Kidney (tissue), 14 donors: ENCODE results near the gene SPC25. TPM values are rescaled to one million over a fixed set of nuclear protein-coding genes. Genes with fewer than 3 reads are reported as not detected.

Source experiments
- DNase-seq, 5 donors: peaks; one replicate each; pipeline ENCODE4 v3.0.0-alpha.2; 2013 to 2020
- FAIRE-seq: peaks from 2 replicates; lab custom pipeline; 2012; peaks lifted over from hg19 to GRCh38; lab: Jason Lieb, UNC
- H3K27ac ChIP-seq, 2 donors: one replicate each; pipeline ENCODE4 v1.7.0; 2013; ENCODE audit warnings: low read depth in 2 of 2, low read length in 2 of 2, inconsistent platforms in 1 of 2
- H3K27me3 ChIP-seq: one replicate; pipeline ENCODE4 v1.7.1; 2013; ENCODE audit warnings: low read length, inconsistent platforms; ENCODE audit not compliant: control insufficient read depth, insufficient read depth
- H3K36me3 ChIP-seq, 3 donors: one replicate each; pipeline versions ENCODE4 v1.7.0 to v1.7.1; 2013; ENCODE audit warnings: low read length in 3 of 3, control low read depth in 1 of 3, inconsistent platforms in 1 of 3; ENCODE audit not compliant: insufficient read depth in 3 of 3, control insufficient read depth in 2 of 3
- H3K4me1 ChIP-seq, 3 donors: one replicate each; pipeline versions ENCODE4 v1.7.0 to v1.7.1; 2013; ENCODE audit warnings: low read length in 3 of 3, inconsistent platforms in 1 of 3, low read depth in 1 of 3; ENCODE audit not compliant: control insufficient read depth in 2 of 3, insufficient read depth in 2 of 3
- H3K4me3 ChIP-seq, 3 donors: one replicate each; pipeline versions ENCODE4 v1.7.0 to v1.8.1; 2013; ENCODE audit warnings: low read length in 3 of 3, control low read depth in 1 of 3, inconsistent platforms in 1 of 3
- H3K9ac ChIP-seq, 3 donors: one replicate each; pipeline versions ENCODE4 v1.7.0 to v1.7.1; 2013; ENCODE audit warnings: low read length in 3 of 3, control low read depth in 1 of 3, inconsistent platforms in 1 of 3
- H3K9me3 ChIP-seq, 3 donors: one replicate each; pipeline versions ENCODE4 v1.7.0 to v1.7.1; 2013; ENCODE audit warnings: low read length in 3 of 3, control low read depth in 1 of 3, inconsistent platforms in 1 of 3; ENCODE audit not compliant: control insufficient read depth in 2 of 3, insufficient read depth in 1 of 3
- CTCF ChIP-seq: IDR thresholded peaks from 3 replicates; pipeline ENCODE4 v1.5.1; 2012; ENCODE audit warnings: mild to moderate bottlenecking, moderate library complexity, borderline replicate concordance; ENCODE audit not compliant: insufficient read depth; ENCODE audit errors: extremely low read depth
- intact Hi-C: fragments of 100-400 bp; cut with DNase I; formaldehyde crosslinking; loops from one replicate; pipeline ENCODE4 v1.11.1; 2022
- polyA plus RNA-seq: library from polyadenylated mRNA; stranded (reverse); fragments of 350-450 nt; fragmentation: Illumina TruSeq; extraction: RNeasy Lipid Tissue Mini Kit (QIAGEN cat#74804); gene quantifications from one replicate; pipeline ENCODE4 v1.2.3, GENCODE V29; 2014; ENCODE audit warnings: low read depth, low replicate concordance; ENCODE audit not compliant: insufficient read depth
- total RNA-seq: library from RNA; stranded (reverse); fragmentation: NEBNext Ultra II Directional; extraction: Animal tissue kit (Norgen Biotek cat#: 25700); gene quantifications from one replicate; pipeline ENCODE4 v1.2.1, GENCODE V29; 2021
- donor health status: control.
- donor health status: control.
- donor health status: control.
- donor health status: control.
- donor health status: control.
- donor health status: DM: yes; HTN: yes; CAD: no.
- donor health status: Normal renal cell carcinoma (clear cell type).

Gene SPC25
- total and polyA plus RNA-seq, 2 donors from 2014 or later: 0.79 TPM; not detected in 1

GRCh38 chr2:168910330-168910729 lies 20.1 kb upstream of the SPC25 start:
- TF ChIP-seq CTCF: no peak
- intact Hi-C loops: loop anchor here (10.0 kb wide), 2 partner anchors 136 to 566 kb away; no protein-coding TSS in a partner anchor
- no peak for DNase-seq
- Histone ChIP-seq H3K27me3 (no peaks in the 10 kb centered on the region), H3K9ac (no peak overlapping the region), H3K27ac (no peak overlapping the region), H3K9me3 (peaks cover 0 to under 1% (median 0%) of the 10 kb centered on the region in 3 donors), H3K4me1 (no peaks in the 10 kb centered on the region), H3K4me3 (no peak overlapping the region), H3K36me3 (no peaks in the 10 kb centered on the region)
- FAIRE-seq: no peak

DNA sequence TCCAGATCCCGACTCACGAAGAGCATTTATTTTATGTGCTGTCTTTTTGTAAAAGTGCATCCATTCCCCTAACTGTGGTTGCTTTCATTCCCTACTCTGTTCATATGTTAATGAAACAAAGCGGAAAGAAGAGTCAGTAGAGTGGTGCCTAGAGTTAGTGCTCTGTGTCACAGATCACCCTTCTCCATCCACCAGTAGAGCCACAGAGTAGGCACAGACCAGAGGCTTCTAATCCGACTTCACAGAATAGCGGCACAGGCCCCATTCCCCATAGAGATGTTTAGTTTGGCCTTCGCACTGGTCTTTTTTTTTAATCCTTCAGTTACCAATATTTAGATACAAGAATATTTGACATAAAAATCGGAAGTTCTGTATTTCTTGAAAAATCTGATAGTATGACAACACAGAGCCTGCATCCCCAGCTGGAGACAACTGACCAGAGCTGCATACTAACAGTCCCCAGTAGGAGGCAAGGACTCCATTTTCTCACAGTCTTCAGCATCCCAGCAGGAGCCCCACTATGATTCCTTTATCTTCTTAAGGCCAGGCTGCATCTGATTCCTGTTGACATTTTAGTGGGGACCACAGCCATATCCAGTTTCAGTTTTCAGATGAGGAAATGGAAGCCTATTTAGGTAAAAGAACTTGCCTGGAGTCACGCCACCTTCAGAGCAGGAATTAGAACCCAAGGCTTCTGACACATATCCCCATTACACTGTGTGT lies 17.9 kb upstream of the SPC25 start:
- H3K27me3 ChIP-seq: no peaks in the 10 kb centered on the region
- no peaks in the 10 kb centered on the region for H3K36me3 ChIP-seq
- DNase-seq (no peak), FAIRE-seq (no peak)
- H3K9ac ChIP-seq: no peak overlapping the region
- H3K27ac ChIP-seq: no peak overlapping the region
- H3K4me3 ChIP-seq: no peak overlapping the region
- no peaks in the 10 kb centered on the region for H3K4me1 ChIP-seq
- intact Hi-C loops: no loop called here
- H3K9me3 ChIP-seq: no peaks in the 10 kb centered on the region
- TF ChIP-seq CTCF: no peak

DNA sequence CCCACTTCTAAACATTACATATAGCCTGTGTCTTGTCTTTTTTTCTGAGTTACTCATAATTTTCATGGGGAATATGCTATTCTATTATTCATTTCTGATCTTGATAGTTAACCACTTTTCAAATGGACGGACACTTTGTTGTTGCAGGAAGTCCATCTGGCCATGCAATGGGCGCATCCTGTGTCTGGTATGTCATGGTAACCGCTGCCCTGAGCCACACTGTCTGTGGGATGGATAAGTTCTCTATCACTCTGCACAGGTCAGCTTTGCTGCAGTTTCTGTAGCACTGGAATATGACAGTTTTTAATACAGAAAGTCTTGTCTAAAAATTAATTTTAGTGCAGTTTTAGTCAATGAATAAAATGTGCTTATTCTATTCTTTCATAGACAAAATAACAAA lies 14.1 kb upstream of the SPC25 start:
- no peak for DNase-seq
- Histone ChIP-seq H3K27me3 (no peaks in the 10 kb centered on the region), H3K4me1 (no peaks in the 10 kb centered on the region), H3K9ac (no peak overlapping the region), H3K36me3 (no peaks in the 10 kb centered on the region), H3K4me3 (no peak overlapping the region), H3K9me3 (no peaks in the 10 kb centered on the region), H3K27ac (no peak overlapping the region)
- intact Hi-C loops: no loop called here
- no peak for TF ChIP-seq CTCF
- no peak for FAIRE-seq
